IPS-18c (cell line): ENCODE measurements around the gene MATK.

Experiments
- H3K4me3 ChIP-seq: 2 replicates; pipeline ENCODE4 v1.7.0; 2013; ENCODE audit warnings: low read depth, mild to moderate bottlenecking, low read length, moderate library complexity; ENCODE audit not compliant: insufficient read depth
- H3K9me3 ChIP-seq: one replicate; pipeline ENCODE4 v1.6.1; 2013; ENCODE audit warnings: mild to moderate bottlenecking, low read length, moderate library complexity; ENCODE audit not compliant: control insufficient read depth, insufficient read depth

The MATK gene

DNA sequence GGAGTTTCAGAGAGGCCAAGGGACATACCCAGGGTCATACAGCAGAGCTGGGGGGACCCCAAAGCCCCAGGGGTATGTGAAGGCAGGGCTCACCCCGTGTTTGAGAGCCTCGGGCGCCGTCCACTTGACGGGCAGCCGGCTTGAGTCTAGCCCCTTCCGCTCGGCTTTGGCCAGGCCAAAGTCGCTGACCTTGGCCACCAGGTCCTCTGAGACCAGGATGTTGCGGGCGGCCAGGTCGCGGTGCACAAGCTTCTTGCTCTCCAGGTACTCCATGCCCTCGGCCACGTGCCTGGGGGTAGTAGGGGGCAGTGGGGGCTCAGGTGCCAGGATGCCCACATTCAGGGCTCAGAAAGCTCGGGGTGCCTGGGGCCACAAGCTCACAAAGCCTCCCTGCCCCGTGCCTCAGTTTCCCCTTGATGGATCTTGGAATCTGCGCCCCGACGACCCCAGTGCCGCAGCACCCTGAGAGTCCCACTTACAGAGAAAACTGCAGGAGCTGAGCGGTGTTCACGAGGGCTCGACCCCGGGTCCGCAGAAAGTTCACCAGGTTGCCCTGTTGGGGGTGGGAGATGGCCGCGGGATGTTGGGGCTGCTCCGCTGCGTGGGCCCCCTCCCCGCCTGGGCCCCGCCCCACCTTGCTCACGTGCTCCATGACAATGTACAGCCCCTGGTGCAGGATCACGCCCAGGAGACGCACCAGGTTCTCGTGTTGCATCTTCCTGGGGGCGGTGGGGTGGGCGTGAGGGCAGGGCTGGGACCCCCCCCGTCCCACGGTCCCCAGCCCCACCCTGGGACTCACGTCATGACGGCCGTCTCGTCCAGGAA is 7.1 kb downstream of the MATK start:
- peaks cover 3% of the 10 kb centered on the region for H3K9me3 ChIP-seq

DNA sequence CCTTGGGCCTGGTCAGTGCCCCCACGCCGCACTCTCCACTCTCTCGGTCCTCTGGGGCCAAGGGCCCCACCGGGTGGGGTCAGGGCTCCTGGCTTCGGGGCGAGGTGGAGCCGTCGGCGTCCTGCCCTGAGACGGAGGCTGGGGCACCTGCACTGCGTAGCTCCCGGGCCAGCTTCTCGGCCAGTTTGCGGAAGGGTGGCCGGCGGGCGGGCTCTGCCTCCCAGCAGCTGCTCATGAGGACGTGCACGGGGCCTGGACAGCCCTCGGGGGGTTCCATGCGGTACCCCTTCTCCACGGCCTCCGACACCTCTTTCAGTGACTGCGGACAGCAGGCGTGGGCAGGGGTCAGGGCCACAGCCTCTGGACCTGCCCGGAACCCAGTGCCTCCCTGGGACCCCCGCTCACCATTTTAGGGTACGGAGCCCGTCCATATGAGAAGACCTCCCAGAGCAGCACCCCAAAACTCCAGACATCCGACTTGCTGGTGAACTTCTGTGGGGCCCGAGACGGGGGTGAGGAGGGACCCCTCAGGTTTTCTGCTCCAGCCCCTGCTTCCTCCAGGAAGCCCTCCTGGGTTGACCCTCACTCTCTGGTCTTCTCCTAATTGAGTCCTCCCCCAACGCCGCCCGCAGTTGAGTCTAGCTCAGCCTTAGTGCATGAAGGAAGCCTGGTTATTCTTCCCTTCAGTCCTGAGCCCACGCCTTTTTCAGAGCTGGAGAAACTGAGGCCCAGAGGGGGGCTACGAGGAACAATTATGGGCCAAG is 7.9 kb downstream of the MATK start:
- H3K4me3 ChIP-seq = no peak overlapping the region
- peaks cover 3% of the 10 kb centered on the region for H3K9me3 ChIP-seq

More for the DNA sequence above, 7.1 kb downstream of the MATK start:
- H3K4me3 ChIP-seq = no peak overlapping the region

GRCh38 chr19:3776479-3777040 is 9.6 kb downstream of the MATK start:
- Histone ChIP-seq H3K9me3 (peaks cover 3% of the 10 kb centered on the region), H3K4me3 (no peak overlapping the region)

- peaks cover 3% of the 10 kb centered on the region for H3K9me3 ChIP-seq
- no peak overlapping the region for H3K4me3 ChIP-seq
Observed at GRCh38 chr19:3775831-3776230, 10.3 kb downstream of the MATK start.

GRCh38 chr19:3775374-3775711 is 10.8 kb downstream of the MATK start:
- H3K4me3 ChIP-seq = no peak overlapping the region
- no peaks in the 10 kb centered on the region for H3K9me3 ChIP-seq

- Histone ChIP-seq H3K4me3 (no peak overlapping the region), H3K9me3 (no peaks in the 10 kb centered on the region)
Observed at GRCh38 chr19:3774621-3775373, 11.4 kb downstream of the MATK start.

GRCh38 chr19:3773814-3774515 is 12.2 kb downstream of the MATK start:
- Histone ChIP-seq H3K4me3 (no peak overlapping the region), H3K9me3 (no peaks in the 10 kb centered on the region)

- Histone ChIP-seq H3K9me3 (no peaks in the 10 kb centered on the region), H3K4me3 (no peak within 1 kb of the TSS)
Observed at GRCh38 chr19:3771906-3772455, 14.2 kb downstream of the MATK start, which contains the start of gene RAX2. Gene RAX2, minus strand, starts transcription at chr19:3772228. Its CDS starts 486 bp downstream, at chr19:3771742.

DNA sequence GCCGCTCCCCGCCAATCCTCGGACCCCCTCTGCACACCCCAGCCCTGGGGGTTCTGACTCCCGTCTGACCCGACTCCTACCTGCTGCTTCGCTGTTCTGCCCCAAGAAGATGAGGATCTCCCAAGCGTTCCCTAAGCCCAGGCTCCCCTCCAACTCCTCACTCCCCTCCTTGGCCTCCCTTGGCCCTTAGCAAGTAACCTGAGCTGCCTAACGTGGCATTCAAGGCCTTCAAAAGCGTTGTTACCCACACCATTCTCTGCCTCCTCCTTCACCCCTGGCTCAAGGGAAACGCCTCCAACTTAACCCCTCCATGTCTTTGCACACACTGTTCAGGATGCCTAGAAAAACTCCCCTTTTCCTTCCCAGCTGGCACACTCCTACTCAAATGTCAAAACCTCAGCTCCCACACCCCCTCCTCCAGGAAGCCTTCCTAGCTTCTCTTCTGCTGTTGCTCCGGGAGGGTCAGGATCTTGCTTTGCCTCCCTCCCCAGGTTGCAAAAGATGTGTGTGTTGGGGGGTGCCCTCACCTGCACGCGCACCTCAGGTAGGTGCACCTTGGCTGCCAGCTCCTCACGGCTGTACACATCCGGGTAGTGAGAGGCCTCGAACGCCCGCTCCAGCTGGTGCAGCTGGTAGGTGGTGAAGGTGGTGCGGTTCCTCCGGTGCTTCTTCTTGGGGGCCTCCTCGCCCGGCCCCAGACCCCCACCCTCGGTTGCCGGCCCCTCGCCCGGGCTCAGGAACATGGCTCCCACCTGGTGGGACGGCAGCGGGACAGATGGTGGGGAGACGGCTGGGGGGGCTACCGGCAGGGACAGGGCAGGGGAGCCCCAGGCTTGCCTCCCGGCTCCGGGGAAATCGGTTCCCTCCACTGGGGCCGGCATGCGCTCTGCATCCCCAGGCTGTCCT is 14.9 kb downstream of the MATK start:
- Histone ChIP-seq H3K9me3 (no peaks in the 10 kb centered on the region), H3K4me3 (no peak overlapping the region)

GRCh38 chr19:3770136-3770999 is 15.8 kb downstream of the MATK start:
- H3K4me3 ChIP-seq = no peak overlapping the region
- no peaks in the 10 kb centered on the region for H3K9me3 ChIP-seq

DNA sequence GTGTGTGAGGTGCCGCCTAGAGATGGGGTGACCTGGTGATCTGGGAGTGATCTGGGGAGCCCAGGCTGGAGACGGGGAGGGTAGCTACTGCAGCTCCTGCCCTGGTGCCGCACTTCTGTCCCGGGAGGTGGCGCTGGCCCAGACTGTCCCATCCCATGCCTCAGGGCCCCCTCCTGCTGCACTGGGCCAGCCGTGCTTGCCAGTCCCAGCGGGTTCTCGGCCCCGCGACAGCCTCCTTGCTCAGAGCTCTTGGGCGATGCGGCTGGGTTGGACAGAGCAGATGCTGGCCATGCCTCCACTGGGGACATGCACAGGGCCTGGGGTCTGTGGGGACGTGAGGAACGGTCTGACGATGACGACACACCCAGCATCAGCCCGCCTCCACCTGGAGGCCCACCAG is 16.7 kb downstream of the MATK start:
- no peak overlapping the region for H3K4me3 ChIP-seq
- H3K9me3 ChIP-seq = no peaks in the 10 kb centered on the region

GRCh38 chr19:3768748-3769099 is 17.5 kb downstream of the MATK start:
- H3K4me3 ChIP-seq = no peak overlapping the region
- H3K9me3 ChIP-seq = no peaks in the 10 kb centered on the region

DNA sequence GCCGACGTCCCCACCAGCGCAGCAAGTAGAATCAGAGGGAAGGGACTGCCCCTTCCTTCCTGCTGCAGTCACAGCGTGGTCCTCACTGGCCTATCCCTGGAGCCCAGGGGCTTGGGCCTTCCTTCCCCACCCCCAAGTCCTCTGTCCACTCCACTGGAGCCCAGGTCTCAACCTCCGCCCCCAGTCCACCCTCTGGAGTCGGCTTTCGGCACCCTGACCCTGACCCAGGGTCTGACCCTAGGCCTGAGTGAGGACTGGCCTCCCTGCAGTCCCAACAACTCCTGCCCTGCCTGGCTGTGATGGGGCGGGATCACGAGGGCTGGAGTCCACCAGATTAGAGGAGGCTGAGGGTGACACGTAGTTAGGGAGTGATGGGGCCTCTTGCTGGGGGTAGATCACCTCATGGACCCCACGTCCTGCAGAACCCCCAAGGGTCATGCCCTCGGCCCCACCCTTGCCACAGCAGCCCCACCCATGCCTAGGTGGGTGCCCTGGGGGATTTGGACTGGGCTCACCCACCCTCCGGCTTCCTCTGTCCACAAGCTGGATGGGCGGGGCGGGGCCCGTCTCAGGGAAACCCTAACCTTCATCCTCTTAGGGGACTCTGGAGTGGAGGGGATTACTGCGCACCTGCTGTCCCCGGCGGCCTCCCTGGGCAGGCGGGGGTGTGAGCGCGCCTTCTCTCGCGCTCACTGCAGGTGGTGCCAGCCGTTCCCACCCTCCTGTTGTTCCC is 18.0 kb downstream of the MATK start:
- Histone ChIP-seq H3K4me3 (no peak overlapping the region), H3K9me3 (no peaks in the 10 kb centered on the region)

DNA sequence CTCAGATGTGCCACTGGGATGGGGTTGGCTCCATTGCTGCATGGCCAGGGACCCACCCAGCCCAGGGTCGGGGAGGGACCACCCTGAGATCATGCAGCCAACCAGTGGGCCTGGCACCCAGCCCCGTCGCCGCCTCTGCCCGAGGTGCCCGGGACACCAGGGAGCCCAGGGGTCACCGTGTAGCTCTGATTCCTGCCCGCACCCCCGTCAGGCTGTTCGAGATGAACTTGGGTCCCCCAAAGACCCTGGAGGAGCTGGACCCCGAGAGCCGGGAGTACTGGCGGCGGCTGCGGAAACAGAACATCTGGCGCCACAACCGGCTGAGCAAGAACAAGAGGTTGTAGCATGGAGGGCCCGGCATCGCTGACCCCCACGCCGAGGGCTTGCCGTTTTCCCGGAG is 19.1 kb downstream of the MATK start:
- no peaks in the 10 kb centered on the region for H3K9me3 ChIP-seq

More for the DNA sequence above, 19.1 kb downstream of the MATK start:
- no peak overlapping the region for H3K4me3 ChIP-seq
